ENCODE results near the gene CCT6A.
"Not testable (repeated sequence)": the region's sequence is repeated elsewhere in the genome, so short reads cannot be mapped to it uniquely, and the experiment has no call there.

CCT6A gene

DNA sequence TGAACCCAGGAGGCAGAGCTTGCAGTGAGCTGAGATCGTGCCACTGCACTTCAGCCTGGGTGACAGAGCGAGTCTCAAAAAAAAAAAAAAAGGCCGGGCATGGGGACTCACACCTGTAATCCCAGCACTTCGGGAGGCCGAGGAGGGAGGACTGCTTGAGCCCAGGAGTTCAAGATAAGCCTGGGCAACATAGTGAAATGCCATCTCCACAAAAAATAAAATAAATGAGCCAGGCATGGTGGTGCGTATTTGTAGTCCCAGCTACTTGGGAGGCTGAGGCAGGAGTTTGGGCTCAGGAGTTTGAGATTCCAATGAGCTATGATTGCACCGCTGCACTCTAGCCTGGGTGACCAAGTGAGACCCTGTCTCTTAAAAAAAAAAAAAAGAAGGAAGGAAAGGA lies 19.0 kb upstream of the CCT6A start:
- H3K27me3 ChIP-seq (ENCODE audit: control insufficient read depth, insufficient read depth, low read length); H3K4me1 ChIP-seq (ENCODE audit: control insufficient read depth, insufficient read depth, low read length); H3K36me3 ChIP-seq (ENCODE audit: control insufficient read depth, insufficient read depth, low read length); H3K27ac ChIP-seq (ENCODE audit: low read depth, low read length); H3K4me3 ChIP-seq (ENCODE audit: low read length); H3K9ac ChIP-seq (ENCODE audit: low read length): not testable (repeated sequence)

DNA sequence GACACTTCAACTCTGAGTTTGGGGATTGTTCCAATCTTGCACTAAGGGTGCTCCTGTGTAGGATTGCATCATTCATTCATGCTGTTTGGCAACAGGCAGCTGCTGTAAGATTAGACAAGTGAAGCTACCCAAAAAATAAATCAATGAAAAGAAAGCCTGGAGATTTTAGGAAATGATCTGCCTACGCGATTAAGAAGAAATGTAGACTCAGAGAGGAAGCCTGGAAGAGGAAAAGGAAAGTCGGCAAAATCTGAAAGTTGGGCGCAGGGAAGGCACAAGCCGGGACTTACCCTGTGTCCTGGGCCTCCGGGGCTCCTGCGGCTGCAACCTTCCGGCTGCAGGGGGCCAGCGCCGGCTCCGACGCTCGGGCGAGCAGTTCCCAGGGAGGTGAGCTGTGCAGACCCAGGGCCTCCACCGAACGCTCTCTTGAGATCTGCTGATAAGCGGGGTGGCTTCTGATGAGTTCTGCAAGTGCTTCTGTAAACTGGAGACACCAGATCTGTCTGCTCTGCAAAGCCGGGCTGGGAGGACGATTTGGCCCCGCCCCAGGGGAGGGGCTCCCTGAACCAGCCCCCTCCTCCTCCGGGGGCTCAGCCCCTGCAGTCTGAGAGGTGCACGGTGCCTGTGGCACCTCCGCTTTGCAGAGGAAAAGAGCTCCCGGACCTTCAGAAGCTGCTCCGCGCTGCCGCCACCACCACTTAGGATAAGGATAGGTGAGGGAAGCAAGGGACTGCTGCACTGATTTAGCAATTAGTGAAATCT lies 17.7 kb upstream of the CCT6A start:
- H3K4me3 ChIP-seq (ENCODE audit: low read length): peak overlapping the region; percentile 81
- H3K27ac ChIP-seq (ENCODE audit: low read depth, low read length): no peak overlapping the region
- H3K36me3 ChIP-seq (ENCODE audit: control insufficient read depth, insufficient read depth, low read length): no peaks in the 10 kb centered on the region
- H3K9ac ChIP-seq (ENCODE audit: low read length): no peak overlapping the region
- H3K27me3 ChIP-seq (ENCODE audit: control insufficient read depth, insufficient read depth, low read length): no peaks in the 10 kb centered on the region
- H3K4me1 ChIP-seq (ENCODE audit: control insufficient read depth, insufficient read depth, low read length): no peaks in the 10 kb centered on the region

GRCh38 chr7:56040730-56041129 lies 10.8 kb upstream of the CCT6A start:
- Histone ChIP-seq H3K27ac (ENCODE audit: low read depth, low read length) (no peak overlapping the region), H3K4me1 (ENCODE audit: control insufficient read depth, insufficient read depth, low read length) (no peaks in the 10 kb centered on the region), H3K9ac (ENCODE audit: low read length) (no peak overlapping the region), H3K36me3 (ENCODE audit: control insufficient read depth, insufficient read depth, low read length) (no peaks in the 10 kb centered on the region), H3K4me3 (ENCODE audit: low read length) (no peak overlapping the region), H3K27me3 (ENCODE audit: control insufficient read depth, insufficient read depth, low read length) (no peaks in the 10 kb centered on the region)

DNA sequence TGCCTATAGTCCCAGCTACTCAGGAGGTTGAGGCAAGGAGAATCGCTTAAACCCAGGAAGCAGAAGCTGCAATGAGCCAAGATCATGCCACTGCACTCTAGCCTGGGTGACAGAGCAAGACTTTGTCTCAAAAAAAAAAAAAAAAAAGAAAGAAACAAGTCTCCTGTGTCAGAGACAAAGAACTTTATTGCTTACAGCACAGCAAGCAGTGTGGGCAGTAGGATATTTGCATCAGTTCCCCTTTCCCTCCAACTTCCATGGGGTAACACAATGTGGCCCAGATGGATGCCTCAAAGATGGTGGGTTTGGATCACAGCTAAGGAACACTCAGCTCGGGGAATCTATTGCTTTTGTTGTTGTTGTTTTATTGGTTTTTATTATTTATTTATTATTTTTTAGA lies 5.8 kb upstream of the CCT6A start:
- not testable (repeated sequence) for H3K4me3 ChIP-seq (ENCODE audit: low read length); H3K9ac ChIP-seq (ENCODE audit: low read length)

DNA sequence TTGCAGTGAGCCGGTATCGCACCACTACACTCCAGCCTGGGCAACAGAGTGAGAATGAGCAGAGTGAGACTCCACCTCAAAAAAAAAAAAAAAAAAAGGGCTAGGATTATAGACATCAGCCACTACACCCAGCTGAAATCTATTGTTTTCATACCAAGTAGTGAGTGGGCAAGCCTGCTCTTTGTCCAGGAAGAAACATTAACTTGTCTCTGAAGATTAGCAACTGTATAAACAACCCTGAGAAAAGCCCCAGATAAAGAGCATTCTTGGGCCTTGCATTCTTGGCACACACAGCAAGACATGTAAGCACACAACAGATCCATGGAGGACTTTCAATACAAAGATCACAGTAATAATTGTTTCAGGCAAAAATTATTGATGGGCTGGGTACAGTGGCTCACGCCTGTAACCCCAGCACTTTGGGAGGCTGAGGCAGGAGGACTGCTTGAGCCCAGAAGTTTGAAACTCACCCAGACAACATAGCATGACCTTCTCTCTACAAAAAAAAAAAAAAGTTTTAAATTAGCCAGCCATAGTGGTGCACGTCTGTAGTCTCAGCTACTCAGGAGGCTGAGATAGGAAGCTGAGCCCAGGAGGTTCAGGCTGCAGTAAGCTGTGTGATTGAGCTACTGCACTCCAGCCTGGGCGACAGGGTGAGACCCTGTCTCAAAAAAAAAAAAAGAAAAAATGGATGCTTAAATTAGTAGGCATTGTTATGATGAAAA lies 4.7 kb upstream of the CCT6A start:
- H3K27me3 ChIP-seq (ENCODE audit: control insufficient read depth, insufficient read depth, low read length): no peaks in the 10 kb centered on the region
- H3K9ac ChIP-seq (ENCODE audit: low read length): no peak overlapping the region
- H3K27ac ChIP-seq (ENCODE audit: low read depth, low read length): peak overlapping the region; percentile 53
- no peaks in the 10 kb centered on the region for H3K36me3 ChIP-seq (ENCODE audit: control insufficient read depth, insufficient read depth, low read length)
- peaks cover 2% of the 10 kb centered on the region for H3K4me1 ChIP-seq (ENCODE audit: control insufficient read depth, insufficient read depth, low read length)
- no peak overlapping the region for H3K4me3 ChIP-seq (ENCODE audit: low read length)

More for the DNA sequence above, 5.8 kb upstream of the CCT6A start:
- H3K36me3 ChIP-seq (ENCODE audit: control insufficient read depth, insufficient read depth, low read length); H3K4me1 ChIP-seq (ENCODE audit: control insufficient read depth, insufficient read depth, low read length); H3K27ac ChIP-seq (ENCODE audit: low read depth, low read length); H3K27me3 ChIP-seq (ENCODE audit: control insufficient read depth, insufficient read depth, low read length): not testable (repeated sequence)

- not testable (repeated sequence) for H3K27me3 ChIP-seq (ENCODE audit: control insufficient read depth, insufficient read depth, low read length); H3K4me3 ChIP-seq (ENCODE audit: low read length); H3K9ac ChIP-seq (ENCODE audit: low read length); H3K4me1 ChIP-seq (ENCODE audit: control insufficient read depth, insufficient read depth, low read length); H3K36me3 ChIP-seq (ENCODE audit: control insufficient read depth, insufficient read depth, low read length)
- H3K27ac ChIP-seq (ENCODE audit: low read depth, low read length): peak overlapping the region; percentile 53
Measured at GRCh38 chr7:56047446-56048116, 4.0 kb upstream of the CCT6A start.

DNA sequence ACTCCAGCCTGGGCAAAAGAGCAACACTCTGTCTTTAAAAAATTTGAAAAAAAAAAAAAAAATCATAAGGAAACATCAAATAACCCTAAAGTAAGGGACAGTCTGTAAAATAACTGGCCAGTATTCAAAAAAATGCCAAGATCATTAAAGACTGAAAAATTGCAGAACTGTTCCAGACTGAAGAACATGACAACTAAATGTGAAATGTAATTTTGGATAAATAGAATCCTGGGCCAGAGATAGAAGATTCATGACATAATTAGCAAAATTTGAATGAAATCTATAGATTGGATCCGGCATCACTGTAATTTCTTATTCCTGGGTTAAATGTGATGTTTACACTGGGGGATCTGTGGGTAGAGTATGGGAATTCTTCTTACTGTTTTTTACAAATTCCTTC lies 3.3 kb upstream of the CCT6A start:
- Histone ChIP-seq H3K27me3 (ENCODE audit: control insufficient read depth, insufficient read depth, low read length) (no peaks in the 10 kb centered on the region), H3K27ac (ENCODE audit: low read depth, low read length) (no peak overlapping the region), H3K36me3 (ENCODE audit: control insufficient read depth, insufficient read depth, low read length) (no peaks in the 10 kb centered on the region), H3K9ac (ENCODE audit: low read length) (no peak overlapping the region), H3K4me1 (ENCODE audit: control insufficient read depth, insufficient read depth, low read length) (peaks cover 8% of the 10 kb centered on the region), H3K4me3 (ENCODE audit: low read length) (no peak overlapping the region)

DNA sequence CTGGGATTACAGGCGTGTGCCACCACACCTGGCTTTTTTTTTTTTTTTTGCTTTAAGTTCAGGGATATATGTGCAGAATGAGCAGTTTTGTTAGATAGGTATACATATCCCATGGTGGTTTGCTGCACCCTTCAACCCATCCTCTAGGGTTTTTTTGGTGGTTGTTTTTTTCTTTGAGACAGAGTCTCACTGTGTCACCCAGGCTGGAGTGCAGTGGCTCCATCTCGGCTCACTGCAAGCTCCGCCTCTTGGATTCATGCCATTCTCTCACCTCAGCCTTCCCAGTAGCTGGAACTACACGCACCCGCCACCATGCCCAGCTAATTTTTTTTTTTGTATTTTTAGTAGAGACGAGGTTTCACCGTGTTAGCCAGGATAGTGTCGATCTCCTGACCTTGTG lies 2.8 kb upstream of the CCT6A start:
- not testable (repeated sequence) for H3K9ac ChIP-seq (ENCODE audit: low read length); H3K4me3 ChIP-seq (ENCODE audit: low read length); H3K27me3 ChIP-seq (ENCODE audit: control insufficient read depth, insufficient read depth, low read length); H3K36me3 ChIP-seq (ENCODE audit: control insufficient read depth, insufficient read depth, low read length); H3K27ac ChIP-seq (ENCODE audit: low read depth, low read length); H3K4me1 ChIP-seq (ENCODE audit: control insufficient read depth, insufficient read depth, low read length)

DNA sequence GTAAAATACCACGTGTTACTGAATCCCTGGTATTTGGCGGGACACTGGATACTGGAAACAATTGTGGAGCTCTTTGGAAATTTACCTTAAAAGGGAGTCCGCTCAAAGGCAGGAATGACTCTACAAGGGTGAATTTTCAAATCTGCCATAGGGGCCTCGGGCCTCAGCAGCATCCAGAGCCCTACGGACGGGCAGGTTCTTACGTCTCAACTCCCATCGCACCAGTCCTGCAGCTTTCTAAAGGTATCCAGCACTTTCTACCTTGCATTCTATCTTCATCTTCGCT lies 569 bp upstream of the CCT6A start:
- peaks cover 6% of the 10 kb centered on the region for H3K36me3 ChIP-seq (ENCODE audit: control insufficient read depth, insufficient read depth, low read length)
- H3K4me3 ChIP-seq (ENCODE audit: low read length): peak overlapping the region; percentile 96
- H3K27me3 ChIP-seq (ENCODE audit: control insufficient read depth, insufficient read depth, low read length): no peaks in the 10 kb centered on the region
- peak overlapping the region; percentile 97 for H3K27ac ChIP-seq (ENCODE audit: low read depth, low read length)
- H3K4me1 ChIP-seq (ENCODE audit: control insufficient read depth, insufficient read depth, low read length): peaks cover 8% of the 10 kb centered on the region
- H3K9ac ChIP-seq (ENCODE audit: low read length): peak overlapping the region; percentile 98

GRCh38 chr7:56053379-56053778 lies 1.8 kb downstream of the CCT6A start:
- Histone ChIP-seq H3K9ac (ENCODE audit: low read length) (no peak overlapping the region), H3K4me3 (ENCODE audit: low read length) (no peak overlapping the region), H3K4me1 (ENCODE audit: control insufficient read depth, insufficient read depth, low read length) (peaks cover 5% of the 10 kb centered on the region), H3K27ac (ENCODE audit: low read depth, low read length) (no peak overlapping the region), H3K36me3 (ENCODE audit: control insufficient read depth, insufficient read depth, low read length) (peaks cover 17% of the 10 kb centered on the region), H3K27me3 (ENCODE audit: control insufficient read depth, insufficient read depth, low read length) (no peaks in the 10 kb centered on the region)

DNA sequence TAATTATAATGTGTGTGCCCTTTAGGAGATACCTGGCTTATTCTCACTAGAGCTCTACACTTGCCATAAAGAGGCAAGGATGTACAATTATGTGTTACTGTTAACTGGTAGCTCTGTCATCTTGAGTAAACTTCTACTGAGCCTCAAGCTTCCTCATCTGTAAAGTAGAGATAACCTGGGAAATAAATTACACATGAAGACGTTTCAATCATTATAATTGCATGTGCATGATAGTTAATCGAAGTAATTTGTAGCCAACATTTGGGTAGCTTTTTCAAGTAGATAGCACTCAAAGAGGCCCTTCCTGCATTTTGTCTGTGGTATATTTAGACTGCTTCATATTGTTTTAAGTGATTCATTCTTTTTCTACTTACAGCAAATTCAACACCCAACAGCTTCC lies 2.4 kb downstream of the CCT6A start:
- Histone ChIP-seq H3K9ac (ENCODE audit: low read length) (no peak overlapping the region), H3K27ac (ENCODE audit: low read depth, low read length) (no peak overlapping the region), H3K4me1 (ENCODE audit: control insufficient read depth, insufficient read depth, low read length) (peaks cover 5% of the 10 kb centered on the region), H3K4me3 (ENCODE audit: low read length) (no peak overlapping the region), H3K27me3 (ENCODE audit: control insufficient read depth, insufficient read depth, low read length) (no peaks in the 10 kb centered on the region), H3K36me3 (ENCODE audit: control insufficient read depth, insufficient read depth, low read length) (peaks cover 22% of the 10 kb centered on the region)

DNA sequence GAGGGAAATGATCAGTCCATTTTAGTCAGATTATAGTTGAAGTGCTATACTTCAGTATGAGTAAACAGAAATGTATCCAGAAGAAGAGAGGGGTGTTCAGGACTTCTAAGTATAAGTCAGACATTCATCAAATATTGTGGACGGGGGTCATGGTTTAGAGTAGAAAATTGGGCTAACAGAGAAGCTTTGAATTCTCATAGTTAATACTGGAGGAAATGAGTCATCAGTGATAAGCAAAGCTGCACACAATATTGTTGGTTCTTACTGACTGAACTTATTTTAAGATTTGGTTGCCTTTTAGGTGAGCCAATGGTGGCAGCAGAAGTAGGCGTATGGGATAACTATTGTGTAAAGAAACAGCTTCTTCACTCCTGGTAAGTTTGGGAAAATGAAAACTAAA lies 10.8 kb downstream of the CCT6A start:
- Histone ChIP-seq H3K27ac (ENCODE audit: low read depth, low read length) (no peak overlapping the region), H3K27me3 (ENCODE audit: control insufficient read depth, insufficient read depth, low read length) (no peaks in the 10 kb centered on the region), H3K9ac (ENCODE audit: low read length) (no peak overlapping the region), H3K4me3 (ENCODE audit: low read length) (no peak overlapping the region), H3K4me1 (ENCODE audit: control insufficient read depth, insufficient read depth, low read length) (no peaks in the 10 kb centered on the region), H3K36me3 (ENCODE audit: control insufficient read depth, insufficient read depth, low read length) (peaks cover 33% of the 10 kb centered on the region)

- H3K27ac ChIP-seq (ENCODE audit: low read depth, low read length): peak overlapping the region; percentile 87
- no peaks in the 10 kb centered on the region for H3K27me3 ChIP-seq (ENCODE audit: control insufficient read depth, insufficient read depth, low read length)
- peaks cover 24% of the 10 kb centered on the region for H3K36me3 ChIP-seq (ENCODE audit: control insufficient read depth, insufficient read depth, low read length)
- peak overlapping the region; percentile 96 for H3K4me3 ChIP-seq (ENCODE audit: low read length)
- no peaks in the 10 kb centered on the region for H3K4me1 ChIP-seq (ENCODE audit: control insufficient read depth, insufficient read depth, low read length)
- no peak overlapping the region for H3K9ac ChIP-seq (ENCODE audit: low read length)
Measured at GRCh38 chr7:56063500-56063881, 11.9 kb downstream of the CCT6A start.
